Left kidney (tissue), 2 donors: ENCODE measurements around the gene DNAJB4. TPM values are rescaled to one million over a fixed set of nuclear protein-coding genes. Genes with fewer than 3 reads are reported as not detected.
"Not testable (repeated sequence)": the region's sequence is repeated elsewhere in the genome, so short reads cannot be mapped to it uniquely, and the experiment has no call there.

Experiments
- DNase-seq: peaks from one replicate; pipeline ENCODE4 v3.0.0-alpha.2; 2013
- polyA plus RNA-seq: library from polyadenylated mRNA; unstranded; fragments of 120-200 nt; gene quantifications from one replicate; pipeline ENCODE4 v1.2.1, GENCODE V29; 2013; ENCODE audit not compliant: insufficient read length

The DNAJB4 gene
- polyA plus RNA-seq, 1 donor: 50.9 TPM

DNA sequence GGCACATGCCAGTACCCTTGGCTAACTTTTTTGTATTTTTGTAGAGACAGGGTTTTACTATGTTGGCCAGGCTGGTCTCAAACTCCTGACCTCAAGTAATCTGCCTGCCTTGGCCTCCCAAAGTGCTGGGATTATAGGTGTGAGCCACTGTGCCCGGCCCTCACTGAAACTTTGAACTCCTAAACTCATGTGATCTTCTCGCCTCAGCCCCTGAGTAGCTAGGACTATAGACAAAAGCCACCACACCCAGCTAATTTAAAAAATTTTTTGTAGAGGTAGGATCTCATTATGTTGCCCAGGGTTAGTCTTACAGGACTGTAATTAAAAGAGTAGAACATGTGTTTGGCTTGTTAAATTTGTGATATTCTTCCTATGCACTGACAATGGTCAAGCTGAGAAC lies 60.1 kb downstream of the DNAJB4 start:
- DNase-seq: not testable (repeated sequence)

Other genes with a start within 250 kb of the DNAJB4 start
- gene USP33, start 245.1 kb upstream of the DNAJB4 start, polyA plus RNA-seq: 121 TPM
- 22.9 TPM for gene MIGA1, start 225.3 kb upstream of the DNAJB4 start, polyA plus RNA-seq
- gene NEXN, start 116.3 kb upstream of the DNAJB4 start, polyA plus RNA-seq: 12.7 TPM
- gene FUBP1, start 25.9 kb upstream of the DNAJB4 start, polyA plus RNA-seq: 426 TPM
- gene GIPC2, start 41.0 kb downstream of the DNAJB4 start, polyA plus RNA-seq: 21.6 TPM